ENCODE results near the gene GPR171.

Gene GPR171

DNA sequence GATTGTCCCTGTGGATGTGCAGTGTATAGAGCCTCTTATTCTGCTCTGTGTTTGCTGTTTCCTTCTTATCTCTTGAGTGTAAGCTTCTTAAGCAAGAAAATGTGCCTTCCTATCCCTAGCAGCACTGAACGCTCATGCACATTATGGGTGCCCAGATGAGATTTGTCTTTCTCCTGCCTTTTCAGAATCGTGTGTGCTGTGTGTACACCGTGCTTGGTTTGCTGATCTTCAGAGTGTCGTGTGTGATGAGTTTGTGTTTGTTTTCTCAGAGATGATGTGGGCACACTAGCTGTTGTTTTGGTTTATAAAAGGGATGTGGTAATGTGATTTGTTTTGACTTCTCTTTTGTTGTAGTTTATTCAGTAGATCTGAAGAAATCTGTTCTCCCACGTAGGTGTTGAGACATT lies 19.7 kb downstream of the GPR171 start:
- in situ Hi-C loops (cut with MboI; ENCODE audit: low sequenced_read_pairs), result no loop called here

- in situ Hi-C loops (cut with MboI; ENCODE audit: low sequenced_read_pairs), result no loop called here
Observed at GRCh38 chr3:151182349-151183079, 20.5 kb downstream of the GPR171 start.

DNA sequence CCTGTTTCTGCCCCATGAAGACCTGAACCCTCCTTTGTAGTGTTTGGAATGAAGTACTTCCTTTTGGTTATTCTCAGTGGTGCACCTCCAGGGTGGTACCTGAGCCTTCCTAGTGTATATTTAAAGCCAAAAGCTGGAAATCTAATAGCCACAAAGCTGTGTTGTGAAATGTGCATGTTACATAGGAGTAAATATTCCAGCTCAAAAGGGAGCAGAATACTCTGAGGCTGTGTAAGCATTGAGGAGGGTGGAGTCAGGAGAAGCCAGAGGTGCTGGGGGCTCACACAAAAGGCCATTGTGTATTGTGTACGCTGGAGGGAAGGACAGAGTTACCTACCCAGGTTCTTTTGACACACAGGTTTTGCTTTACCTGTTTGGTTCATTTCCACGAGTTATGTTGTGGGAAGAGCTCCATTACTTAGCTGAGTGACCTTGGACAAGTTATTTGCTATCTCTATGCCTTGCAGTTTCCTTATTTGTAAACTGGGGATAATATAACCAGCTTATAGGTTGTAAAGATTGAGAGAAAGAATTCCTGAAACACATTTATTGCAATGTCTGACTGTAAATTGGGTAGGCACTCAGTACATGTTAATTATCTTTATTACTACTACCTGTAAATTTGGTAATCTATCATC lies 24.7 kb downstream of the GPR171 start:
- in situ Hi-C loops (cut with MboI; ENCODE audit: low sequenced_read_pairs), result no loop called here

DNA sequence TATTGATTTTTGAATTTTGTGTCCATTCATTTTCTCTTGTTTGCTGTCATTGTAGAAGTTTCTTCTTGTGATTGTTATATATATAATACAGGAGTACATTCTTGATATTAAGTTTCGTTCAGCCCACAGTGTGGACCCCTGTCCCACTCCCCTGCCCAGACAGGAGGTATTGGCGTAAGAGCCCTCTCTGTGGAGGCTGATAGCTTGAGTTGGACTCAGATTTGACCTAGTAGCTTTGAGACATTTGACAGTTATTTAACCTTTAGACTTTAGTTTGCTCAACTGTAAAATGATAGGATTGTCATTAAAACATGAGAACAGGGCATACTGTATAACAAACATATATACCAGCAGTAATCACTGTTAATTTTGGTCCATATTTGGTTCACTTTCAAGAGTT lies 27.1 kb downstream of the GPR171 start:
- in situ Hi-C loops (cut with MboI; ENCODE audit: low sequenced_read_pairs), result no loop called here

DNA sequence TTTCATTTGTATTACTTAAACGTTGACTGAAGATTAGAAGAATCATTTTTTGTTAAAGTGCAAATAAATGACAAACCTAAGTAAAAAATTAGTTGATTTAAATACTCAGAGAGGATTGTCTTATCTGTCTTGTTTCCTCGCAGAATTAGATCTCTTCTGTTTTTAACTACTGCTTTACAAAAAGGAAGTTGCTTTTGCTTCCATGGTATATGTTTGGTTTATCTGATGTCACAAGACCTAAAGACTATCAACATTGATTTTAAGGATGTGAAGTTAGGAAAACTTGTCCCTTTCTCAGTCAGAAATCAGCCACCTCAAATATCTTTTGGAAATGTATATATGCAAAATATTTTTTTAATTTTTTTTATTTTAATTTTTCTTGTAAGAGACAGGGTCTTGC lies 28.7 kb downstream of the GPR171 start:
- in situ Hi-C loops (cut with MboI; ENCODE audit: low sequenced_read_pairs), result loop anchor here (25.0 kb wide), 2 partner anchors 637 to 663 kb away; partner anchors contain the start of genes EIF2A and SERP1

GRCh38 chr3:151171145-151171757 lies 31.8 kb downstream of the GPR171 start:
- in situ Hi-C loops (cut with MboI; ENCODE audit: low sequenced_read_pairs), result loop anchor here (25.0 kb wide), 2 partner anchors 634 to 666 kb away; partner anchors contain the start of genes EIF2A and SERP1

DNA sequence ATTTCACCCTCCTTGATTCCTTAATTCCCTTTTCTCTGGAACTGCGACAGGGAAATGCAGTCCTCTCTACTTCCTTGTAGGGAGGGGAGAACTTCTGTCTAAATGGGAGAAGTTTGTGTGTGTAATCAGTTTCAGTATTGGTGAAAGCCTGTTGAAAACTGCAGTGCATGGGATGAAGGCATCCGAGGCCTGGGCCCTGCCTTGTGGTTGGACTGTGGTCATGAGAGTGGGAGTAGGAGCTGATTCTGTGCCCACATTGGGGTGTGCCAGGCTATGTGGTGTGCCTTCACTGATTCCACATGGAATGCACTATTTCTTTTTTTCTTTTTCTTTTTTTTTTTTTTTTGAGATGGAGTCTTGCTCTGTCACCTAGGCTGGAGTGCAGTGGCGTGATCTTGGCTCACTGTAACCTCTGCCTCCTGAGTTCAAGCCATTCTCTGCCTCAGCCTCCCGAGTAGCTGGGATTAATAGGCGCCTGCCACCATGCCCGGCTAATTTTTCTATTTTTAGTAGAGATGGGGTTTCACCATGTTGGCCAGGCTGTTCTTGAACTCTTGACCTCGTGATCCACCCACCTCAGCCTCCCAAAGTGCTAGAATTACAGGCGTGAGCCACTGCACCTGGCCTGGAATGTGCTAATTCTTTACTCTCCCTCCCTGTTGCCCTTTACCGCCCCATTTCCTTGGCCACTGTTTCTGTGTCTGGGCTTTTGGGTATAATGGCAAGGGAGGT lies 32.9 kb downstream of the GPR171 start:
- in situ Hi-C loops (cut with MboI; ENCODE audit: low sequenced_read_pairs), result loop anchor here (5.0 to 25.0 kb wide), 4 partner anchors 55 to 667 kb away; partner anchors contain the start of genes EIF2A, P2RY14 and SERP1

GRCh38 chr3:151169262-151169947 lies 33.6 kb downstream of the GPR171 start:
- in situ Hi-C loops (cut with MboI; ENCODE audit: low sequenced_read_pairs), result loop anchor here (5.0 to 25.0 kb wide), 4 partner anchors 55 to 668 kb away; partner anchors contain the start of genes EIF2A, P2RY14 and SERP1

DNA sequence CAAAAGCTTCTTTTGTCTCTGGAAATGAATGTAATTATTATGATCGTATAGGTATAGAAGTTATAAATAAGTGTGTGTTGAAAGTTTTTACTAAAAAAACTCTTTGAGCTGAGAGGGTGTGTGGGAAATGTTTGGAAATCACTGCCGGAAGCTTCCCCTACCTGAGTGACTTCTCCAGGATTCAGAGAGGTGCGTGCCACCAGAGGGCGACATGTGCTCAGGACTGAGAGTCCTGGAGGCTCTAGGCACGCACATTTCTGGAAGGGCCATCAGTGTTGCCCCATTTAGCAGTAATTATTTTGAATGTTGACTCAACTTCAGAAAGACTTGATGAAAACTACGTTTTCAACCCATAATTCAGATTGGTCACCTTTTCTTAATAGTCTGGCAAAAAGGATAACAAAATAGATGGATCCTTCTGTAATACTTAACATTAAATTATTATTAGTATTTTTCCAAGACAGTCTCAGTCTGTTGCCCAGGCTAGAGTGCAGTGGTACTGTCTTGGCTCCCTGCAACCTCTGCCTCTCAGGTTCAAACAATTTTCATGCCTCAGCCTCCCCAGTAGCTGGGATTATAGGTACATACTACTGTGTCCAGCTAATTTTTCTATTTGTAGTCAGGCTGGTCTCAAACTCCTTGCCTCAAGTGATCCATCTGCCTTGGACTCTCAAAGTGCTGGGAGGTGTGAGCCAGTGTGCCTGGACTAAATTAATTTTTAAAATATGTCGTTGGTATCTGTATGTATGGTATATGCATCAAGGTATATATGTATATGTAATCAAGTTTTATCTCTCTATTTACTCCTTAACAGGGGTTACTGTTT lies 34.5 kb downstream of the GPR171 start:
- in situ Hi-C loops (cut with MboI; ENCODE audit: low sequenced_read_pairs), result loop anchor here (5.0 to 25.0 kb wide), 4 partner anchors 56 to 669 kb away; partner anchors contain the start of genes EIF2A, P2RY14 and SERP1

DNA sequence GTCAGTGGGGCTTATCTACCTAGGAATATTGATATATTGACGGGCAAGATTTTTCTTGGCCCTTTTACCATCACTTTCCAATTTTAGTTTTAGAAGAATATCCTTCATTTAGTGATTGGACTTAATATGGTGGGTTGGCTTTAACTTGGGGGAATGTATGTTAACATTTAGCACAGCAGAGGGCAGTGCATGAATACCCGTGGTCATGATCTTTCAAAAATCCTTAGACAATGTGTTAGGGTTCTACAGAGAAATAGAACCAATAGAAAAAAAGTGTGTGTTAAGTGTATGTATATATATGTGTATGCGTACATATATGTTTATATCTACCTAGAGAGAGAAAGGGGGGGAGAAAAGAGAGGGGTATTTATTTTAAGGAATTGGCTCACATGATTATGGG lies 36.9 kb downstream of the GPR171 start:
- in situ Hi-C loops (cut with MboI; ENCODE audit: low sequenced_read_pairs), result loop anchor here (5.0 to 25.0 kb wide), 4 partner anchors 59 to 671 kb away; partner anchors contain the start of genes EIF2A, P2RY14 and SERP1

GRCh38 chr3:151165226-151165625 lies 37.8 kb downstream of the GPR171 start:
- in situ Hi-C loops (cut with MboI; ENCODE audit: low sequenced_read_pairs), result loop anchor here (5.0 to 25.0 kb wide), 4 partner anchors 60 to 672 kb away; partner anchors contain the start of genes EIF2A, P2RY14 and SERP1

GRCh38 chr3:151159806-151160205 lies 43.2 kb downstream of the GPR171 start:
- in situ Hi-C loops (cut with MboI; ENCODE audit: low sequenced_read_pairs), result loop anchor here (10.0 to 25.0 kb wide), 3 partner anchors 65 to 677 kb away; partner anchors contain the start of genes EIF2A and SERP1

DNA sequence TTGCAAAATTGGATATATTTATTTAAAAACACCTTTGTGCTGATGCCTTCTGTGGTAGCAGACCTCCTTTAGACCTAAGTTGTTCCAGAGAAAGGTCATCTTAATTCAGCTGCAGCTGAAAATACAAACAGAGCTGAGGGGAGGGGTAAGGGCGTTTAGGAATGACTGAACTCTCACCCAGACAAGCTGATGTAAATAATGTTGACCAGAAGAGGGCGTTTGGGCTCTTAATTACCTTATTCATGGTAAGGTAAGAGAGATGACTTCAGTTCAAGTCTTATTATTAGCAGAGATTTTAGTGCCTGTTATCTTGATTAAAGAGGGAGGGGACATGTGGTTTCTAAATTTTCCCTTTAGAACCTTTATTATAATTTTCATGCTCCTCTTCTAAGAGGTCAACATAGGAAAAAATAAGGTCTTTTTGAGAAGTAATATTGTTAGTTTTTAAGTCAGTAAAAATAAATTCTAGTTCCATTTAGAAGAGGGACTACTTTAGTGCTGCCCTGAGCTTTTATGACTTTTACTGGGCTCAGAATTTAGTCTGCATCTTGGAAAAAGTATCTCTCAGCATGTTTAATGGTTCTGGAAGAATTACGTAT lies 46.3 kb downstream of the GPR171 start:
- in situ Hi-C loops (cut with MboI; ENCODE audit: low sequenced_read_pairs), result loop anchor here (25.0 kb wide), 2 partner anchors 619 to 681 kb away; partner anchors contain the start of genes EIF2A and SERP1

- in situ Hi-C loops (cut with MboI; ENCODE audit: low sequenced_read_pairs), result loop anchor here (25.0 kb wide), 2 partner anchors 618 to 682 kb away; partner anchors contain the start of genes EIF2A and SERP1
Observed at GRCh38 chr3:151155409-151156128, 47.4 kb downstream of the GPR171 start.

- in situ Hi-C loops (cut with MboI; ENCODE audit: low sequenced_read_pairs), result loop anchor here (25.0 kb wide), 2 partner anchors 617 to 683 kb away; partner anchors contain the start of genes EIF2A and SERP1
Observed at GRCh38 chr3:151154566-151154965, 48.5 kb downstream of the GPR171 start.

DNA sequence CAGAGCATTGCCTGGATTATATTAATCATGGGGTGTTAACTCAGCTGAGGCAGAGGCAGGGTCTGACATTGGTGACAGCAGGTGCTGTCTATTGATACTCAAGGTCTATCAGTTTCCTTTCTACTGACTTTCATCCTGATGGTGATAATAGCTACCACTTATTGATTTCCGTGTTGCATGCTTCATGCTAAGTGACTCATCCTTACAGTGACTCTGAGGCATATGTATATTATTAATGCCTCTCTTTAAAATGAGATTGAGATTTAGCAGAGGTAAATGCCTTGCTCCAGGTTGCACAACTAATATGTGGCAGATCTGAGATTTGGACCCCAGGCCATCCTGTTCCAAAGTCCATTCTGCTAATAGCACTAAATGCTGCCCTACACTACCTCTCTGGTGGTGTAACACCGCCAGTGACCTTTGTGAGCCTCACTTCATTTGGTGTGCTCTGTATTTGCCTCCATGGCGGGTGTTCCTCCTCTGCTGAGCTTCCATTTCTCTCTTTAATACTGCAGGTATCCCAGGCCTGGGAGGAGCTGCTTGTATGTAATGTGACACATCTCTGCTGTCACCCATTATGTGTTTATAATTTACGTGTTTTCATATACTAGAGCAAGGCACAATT lies 50.4 kb downstream of the GPR171 start:
- in situ Hi-C loops (cut with MboI; ENCODE audit: low sequenced_read_pairs), result loop anchor here (25.0 kb wide), 2 partner anchors 615 to 685 kb away; partner anchors contain the start of genes EIF2A and SERP1

Data from HL-60/S4 treated with retinoic acid at 250 ng/mL for 4 days and 3 days (cell line).